GM19397 (cell line): ENCODE data around the gene YJU2.
"Not testable (repeated sequence)": the region's sequence is repeated elsewhere in the genome, so short reads cannot be mapped to it uniquely, and the experiment has no call there.

Experiments used
- ATAC-seq: cut with Tn5 transposase; IDR thresholded peaks from one replicate; pipeline ENCODE4 v1.9.1; 2021; ENCODE audit warnings: mild to moderate bottlenecking, moderate library complexity; ENCODE audit not compliant: unreplicated experiment

The YJU2 gene

DNA sequence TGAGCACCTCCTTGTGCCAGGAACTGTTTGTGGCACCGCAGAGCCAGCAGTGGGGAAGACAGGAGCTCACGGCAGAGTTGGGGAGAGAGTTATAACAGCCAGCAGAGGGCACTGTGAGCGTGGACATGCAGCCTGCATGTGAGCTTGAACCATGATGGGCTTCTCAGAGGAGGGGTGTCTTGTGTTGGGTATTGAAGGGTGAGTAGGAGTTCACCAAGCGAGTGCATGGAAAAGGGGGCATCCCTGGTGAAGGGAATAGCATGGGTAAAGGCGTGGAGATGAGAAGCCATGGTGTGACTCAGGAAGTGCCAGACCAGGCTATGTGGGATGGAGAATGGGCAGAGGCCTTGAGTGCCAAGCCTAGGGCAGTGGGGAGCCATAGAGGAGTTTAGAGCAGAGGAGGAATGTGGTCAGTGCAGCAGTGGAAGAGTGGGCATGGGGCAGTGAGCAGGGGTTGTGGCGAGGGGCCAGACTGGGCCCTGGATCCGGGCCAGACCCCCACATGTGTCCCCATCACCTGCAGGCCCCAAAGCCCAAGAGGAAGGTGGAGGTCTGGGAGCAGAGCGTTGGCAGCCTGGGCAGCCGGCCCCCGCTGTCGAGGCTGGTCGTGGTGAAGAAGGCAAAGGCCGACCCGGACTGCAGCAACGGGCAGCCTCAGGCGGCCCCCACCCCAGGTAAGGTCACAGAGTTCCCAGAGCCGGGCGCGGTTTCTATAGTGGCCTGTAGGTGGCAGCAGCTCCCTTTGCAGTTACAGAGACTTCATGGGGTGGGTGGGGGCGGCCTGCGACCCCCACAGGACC lies 20.4 kb downstream of the YJU2 start:
- no peak for ATAC-seq

DNA sequence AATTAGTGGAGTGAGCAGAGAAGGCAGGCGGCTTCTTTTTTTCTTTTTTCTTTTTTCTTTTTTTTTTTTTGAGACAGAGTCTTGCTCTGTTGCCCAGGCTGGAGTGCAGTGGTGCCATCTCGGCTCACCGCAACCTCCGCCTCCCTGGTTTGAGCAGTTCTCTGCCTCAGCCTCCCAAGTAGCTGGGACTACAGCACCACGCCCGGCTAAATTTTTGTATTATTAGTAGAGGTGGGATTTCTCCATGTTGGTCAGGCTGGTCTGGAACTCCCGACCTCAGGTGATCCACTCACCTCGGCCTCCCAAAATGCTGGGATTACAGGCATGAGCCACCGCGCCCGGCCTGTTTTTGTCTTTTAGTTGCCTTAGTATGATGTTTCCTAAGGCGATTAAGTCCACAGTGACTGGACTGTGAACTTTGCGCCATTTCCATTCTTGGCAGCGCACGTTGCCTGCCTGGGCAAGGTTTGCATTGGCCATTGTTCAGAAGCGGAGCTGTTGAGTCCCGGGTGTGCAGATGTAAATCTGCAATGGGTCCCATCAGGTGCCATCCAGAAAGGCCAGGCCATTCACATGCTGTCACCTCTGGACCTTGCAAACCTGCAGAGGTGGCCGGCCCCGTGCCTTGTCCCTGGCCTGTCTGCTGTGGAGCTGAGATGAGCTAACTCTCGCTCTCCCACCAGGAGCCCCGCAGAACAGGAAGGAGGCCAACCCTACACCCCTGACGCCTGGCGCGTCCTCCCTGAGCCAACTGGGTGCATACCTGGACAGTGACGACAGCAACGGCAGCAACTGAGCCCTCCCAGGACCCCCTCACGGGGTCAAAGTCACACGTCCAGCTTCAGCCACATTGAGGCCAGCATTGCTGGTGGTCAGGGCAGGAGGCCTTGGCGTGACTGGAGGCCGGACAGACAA lies 21.3 kb downstream of the YJU2 start:
- no peak for ATAC-seq

- ATAC-seq: no peak
These were observed 22.0 kb downstream of the YJU2 start for GRCh38 chr19:4268816-4269430.

GRCh38 chr19:4272894-4273293 lies 26.0 kb downstream of the YJU2 start:
- ATAC-seq: no peak

DNA sequence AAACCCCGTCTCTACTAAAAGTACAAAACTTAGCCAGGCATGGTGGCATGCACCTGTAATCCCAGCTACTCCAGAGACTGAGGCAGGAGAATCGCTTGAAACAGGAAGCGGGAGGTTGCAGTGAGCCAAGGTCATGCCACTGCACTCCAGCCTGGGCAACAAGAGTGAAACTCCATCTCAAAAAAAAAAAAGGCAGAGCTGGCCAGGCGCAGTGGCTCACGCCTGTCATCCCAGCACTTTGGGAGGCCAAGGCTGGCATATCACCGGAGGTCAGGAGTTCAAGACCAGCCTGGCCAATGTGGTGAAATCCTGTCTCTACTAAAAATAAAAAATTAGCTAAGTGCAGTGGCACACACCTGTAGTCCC lies 27.4 kb downstream of the YJU2 start:
- ATAC-seq: not testable (repeated sequence)

DNA sequence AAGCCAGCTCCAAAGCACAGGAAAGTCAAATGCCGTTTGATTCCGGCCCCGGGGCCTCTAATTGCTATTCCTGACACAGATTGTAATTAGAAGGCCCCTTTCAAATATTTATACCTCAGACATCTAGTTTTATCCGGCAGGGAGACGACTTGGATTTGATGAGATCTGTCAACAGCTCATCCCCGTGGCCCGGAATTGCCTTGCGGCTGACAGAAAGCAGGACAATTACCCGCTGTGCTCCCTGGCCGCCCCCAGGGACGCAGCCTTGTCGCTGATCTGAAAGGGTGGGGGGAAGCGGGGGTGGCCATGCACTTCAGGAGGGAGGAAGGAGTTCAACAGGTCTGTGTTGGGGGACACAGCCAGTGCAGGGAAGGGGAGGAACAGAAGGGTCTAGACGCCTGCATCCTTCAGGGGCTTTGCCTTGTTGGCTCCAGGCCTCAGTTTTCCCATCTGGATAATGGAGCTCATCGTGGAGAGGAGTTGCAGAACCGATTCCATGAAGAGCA lies 30.4 kb downstream of the YJU2 start:
- no peak for ATAC-seq

- no peak for ATAC-seq
These were observed 31.1 kb downstream of the YJU2 start for GRCh38 chr19:4278010-4278409.

GRCh38 chr19:4278419-4279266 lies 31.8 kb downstream of the YJU2 start, which contains the start of gene SHD:
SHD (plus strand) TSS chr19:4279266; CDS start chr19:4280064, 798 bp downstream.
- no peak for ATAC-seq

- no peak for ATAC-seq
These were observed 32.3 kb downstream of the YJU2 start for GRCh38 chr19:4279267-4279529.

DNA sequence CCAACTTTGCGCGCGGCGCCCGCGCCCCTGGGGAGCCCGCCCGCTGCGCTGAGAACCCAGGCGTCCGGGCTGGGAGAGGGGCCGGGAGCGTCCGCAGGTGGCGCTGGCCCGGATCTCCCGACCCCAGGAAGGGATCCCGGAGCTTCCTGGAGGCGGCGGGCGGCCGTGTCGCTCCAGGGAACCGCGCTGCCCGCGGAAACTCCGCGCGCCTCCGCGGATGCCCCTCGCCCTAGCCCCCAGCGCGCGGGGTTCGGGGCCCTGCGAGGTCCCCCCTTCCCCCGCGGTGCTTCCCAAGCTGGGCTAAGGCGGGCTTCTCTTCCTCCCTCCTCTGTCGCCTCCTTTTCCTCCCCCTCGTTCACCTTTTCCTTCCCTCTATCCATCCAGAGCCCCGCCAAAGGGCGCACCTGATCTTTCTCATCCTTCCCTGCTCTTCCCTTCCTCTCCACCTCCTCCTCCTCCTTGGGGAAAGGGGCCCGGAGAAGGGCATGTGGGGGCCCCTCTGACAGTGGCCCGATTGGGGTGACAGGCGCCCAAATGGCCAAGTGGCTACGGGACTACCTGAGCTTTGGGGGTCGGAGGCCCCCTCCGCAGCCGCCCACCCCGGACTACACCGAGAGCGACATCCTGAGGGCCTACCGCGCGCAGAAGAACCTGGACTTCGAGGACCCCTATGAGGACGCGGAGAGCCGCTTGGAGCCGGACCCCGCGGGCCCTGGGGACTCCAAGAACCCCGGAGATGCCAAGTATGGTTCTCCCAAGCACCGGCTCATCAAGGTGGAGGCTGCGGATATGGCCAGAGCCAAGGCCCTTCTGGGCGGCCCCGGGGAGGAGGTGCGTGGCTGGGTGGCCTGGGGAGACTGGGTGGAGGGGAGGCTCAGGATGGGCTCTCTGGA lies 32.9 kb downstream of the YJU2 start:
- no peak for ATAC-seq

DNA sequence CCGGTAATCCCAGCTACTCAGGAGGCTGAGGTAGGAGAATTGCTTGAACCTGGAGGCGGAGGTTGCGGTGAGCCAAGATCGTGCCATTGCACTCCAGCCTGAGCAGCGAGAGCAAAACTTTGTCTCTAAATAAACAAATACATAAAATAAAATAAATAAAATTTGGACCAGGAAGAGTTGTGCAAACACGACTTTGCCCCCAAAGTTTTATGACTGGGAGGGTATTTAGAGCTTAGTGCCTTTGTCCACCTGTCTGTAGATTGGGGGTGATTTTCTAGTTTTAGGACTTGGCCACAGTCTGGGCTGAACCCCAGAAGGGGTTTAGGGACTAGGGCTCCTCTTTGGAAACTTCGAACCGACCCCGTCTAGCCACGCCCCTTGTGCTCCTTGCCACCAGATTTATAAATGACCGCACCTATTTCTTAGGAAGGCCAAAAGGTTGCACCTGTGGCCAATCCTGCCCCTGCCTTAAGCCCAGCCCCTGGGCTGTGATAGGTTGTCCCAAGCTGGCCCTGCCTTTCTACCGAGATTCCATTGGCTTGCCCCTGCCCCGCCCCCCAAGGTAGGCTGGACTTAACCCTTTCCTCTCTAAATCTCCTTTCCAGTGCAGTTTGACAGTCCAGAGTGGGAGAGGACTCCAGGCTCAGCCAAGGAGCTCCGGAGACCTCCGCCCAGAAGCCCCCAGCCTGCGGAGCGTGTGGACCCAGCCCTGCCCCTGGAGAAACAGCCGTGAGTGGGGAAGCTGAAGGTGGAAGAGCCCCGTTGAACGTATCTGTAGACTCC lies 37.5 kb downstream of the YJU2 start:
- no peak for ATAC-seq

DNA sequence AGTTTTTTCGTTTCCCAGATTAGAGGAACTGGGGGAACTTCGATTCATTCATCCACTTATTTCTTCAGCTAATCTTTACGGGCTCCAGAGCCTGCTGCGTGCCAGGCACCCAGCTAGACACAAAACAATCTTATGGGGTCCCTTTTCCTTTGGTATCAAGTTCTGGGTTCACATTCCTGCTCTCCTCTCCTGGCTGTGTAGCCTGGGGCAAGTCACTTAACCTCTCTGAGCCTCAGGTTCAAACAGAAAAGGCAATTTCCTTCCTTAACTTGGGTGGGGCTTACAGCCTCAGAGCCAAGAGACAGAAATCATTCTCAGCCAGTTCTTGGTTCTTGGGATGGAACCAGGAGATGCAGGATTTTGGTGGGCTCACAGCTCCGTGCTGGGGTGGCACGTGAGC lies 38.1 kb downstream of the YJU2 start:
- ATAC-seq: no peak

- ATAC-seq: not testable (repeated sequence)
These were observed 39.3 kb downstream of the YJU2 start for GRCh38 chr19:4286141-4286540.

DNA sequence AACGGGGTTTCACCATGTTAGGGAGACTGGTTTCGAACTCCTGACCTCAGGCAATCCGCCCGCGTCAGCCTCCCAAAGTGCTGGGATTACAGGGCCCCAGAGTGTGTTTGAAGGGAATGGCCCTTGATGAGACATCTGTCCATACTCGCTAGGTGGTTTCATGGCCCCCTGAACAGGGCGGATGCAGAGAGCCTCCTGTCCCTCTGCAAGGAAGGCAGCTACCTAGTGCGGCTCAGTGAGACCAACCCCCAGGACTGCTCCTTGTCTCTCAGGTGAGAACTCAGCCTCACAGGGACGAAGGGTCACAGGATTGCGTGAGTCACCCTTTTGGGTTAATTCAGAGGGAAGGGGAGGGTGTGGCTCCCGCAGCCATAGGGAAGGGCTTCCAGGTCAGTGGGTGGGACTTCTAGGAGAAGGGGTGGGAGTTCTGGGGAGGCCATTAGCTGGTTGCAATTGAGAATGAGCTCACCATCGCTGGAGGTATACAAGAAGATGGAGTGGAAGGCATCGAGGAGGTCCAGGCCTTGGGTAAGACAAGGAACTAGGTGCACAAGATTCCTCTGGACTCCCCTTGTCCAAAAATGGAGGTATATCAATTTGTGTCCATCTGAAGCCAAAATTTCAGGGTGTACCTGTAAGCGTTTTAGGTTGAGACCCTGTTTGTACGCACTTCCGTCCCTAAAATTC lies 41.4 kb downstream of the YJU2 start:
- no peak for ATAC-seq

DNA sequence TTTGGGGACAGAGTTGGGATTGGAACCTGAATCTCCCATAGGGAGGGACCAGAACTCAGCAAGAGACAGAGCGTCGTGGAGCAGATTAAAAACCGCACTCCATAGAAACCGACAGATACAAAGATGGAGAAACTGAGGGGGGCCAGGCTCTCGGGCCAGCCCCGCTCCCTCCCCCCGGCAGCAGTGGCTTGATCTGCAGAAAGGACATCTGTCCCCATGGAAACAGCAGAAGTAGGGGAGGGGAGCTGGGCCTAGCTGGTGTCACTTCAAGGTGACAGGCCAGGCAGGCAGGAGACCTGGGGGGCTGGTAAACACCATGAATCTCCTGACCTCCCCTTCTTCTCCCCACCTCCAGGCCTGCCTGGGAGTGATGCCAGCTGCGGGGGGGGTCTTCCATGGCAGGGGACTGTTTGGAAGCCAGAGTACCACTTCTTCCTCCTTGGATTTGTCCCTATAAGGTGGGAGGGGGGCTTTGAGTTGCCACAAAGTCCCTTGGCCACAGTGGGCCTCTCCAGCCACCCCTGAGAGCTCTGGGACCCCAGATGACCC lies 44.4 kb downstream of the YJU2 start:
- ATAC-seq: no peak

GRCh38 chr19:4292515-4292914 lies 45.6 kb downstream of the YJU2 start:
- ATAC-seq: no peak

DNA sequence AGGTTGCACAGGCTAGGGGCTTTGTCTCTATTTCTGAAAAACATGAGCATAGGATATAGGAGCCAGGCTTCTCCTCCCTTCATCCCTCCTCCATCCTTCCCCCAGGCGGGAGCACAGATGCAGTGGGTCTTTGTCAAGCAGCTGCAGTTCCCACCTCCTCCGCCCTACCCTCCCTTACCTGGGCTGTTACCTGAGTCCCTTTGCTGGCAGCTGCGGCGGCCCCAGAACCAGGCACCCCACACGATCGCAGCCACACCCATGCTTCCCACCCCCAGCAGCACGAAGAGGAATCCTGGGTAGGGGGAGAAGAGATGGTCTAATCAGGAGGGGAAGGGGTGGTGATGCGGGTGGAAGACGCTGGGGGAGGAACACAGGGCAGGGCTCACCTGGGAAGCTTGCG lies 47.5 kb downstream of the YJU2 start:
- ATAC-seq: no peak
